Activated CD8-positive, alpha-beta T cell treated with anti-CD3 and anti-CD28 coated beads for 36 hours (primary cell): Measurements from ENCODE around the gene NAA20. TPM values are rescaled to one million over a fixed set of nuclear protein-coding genes. Genes with fewer than 3 reads are reported as not detected.

Source experiments
- ATAC-seq: fragments of 200-7000 bp; cut with Tn5 transposase; one replicate; pipeline ENCODE4 v1.10.0; 2021; ENCODE audit warnings: mild to moderate bottlenecking, moderate library complexity
- CTCF ChIA-PET: fragments of 350-600 bp; sonication (Branson Sonifier 250); formaldehyde crosslinking; loops from one replicate; lab custom pipeline; 2021; ENCODE audit warnings: antibody characterized with exemption; lab: Charles Lee
- POLR2A ChIA-PET: fragments of 350-600 bp; sonication (Branson Sonifier 250); formaldehyde crosslinking; loops from one replicate; lab custom pipeline; 2021; ENCODE audit warnings: antibody characterized with exemption; lab: Charles Lee
- DNase-seq: peaks from one replicate; pipeline ENCODE4 v3.0.0-alpha.2; 2020
- H3K27ac Mint-ChIP-seq: one replicate; pipeline ENCODE4 v1.8.0; 2021; ENCODE audit warnings: mild to moderate bottlenecking, mixed read lengths
- H3K27me3 Mint-ChIP-seq: one replicate; pipeline ENCODE4 v1.8.0; 2021; ENCODE audit warnings: mixed read lengths
- H3K36me3 Mint-ChIP-seq: one replicate; pipeline ENCODE4 v1.8.0; 2021; ENCODE audit warnings: low read depth, mixed read lengths
- H3K4me1 Mint-ChIP-seq: one replicate; pipeline ENCODE4 v1.8.0; 2021; ENCODE audit warnings: low read depth, mixed read lengths
- H3K4me3 Mint-ChIP-seq: one replicate; pipeline ENCODE4 v1.8.0; 2021; ENCODE audit warnings: mild to moderate bottlenecking, moderate library complexity, mixed read lengths
- H3K9me3 Mint-ChIP-seq: one replicate; pipeline ENCODE4 v1.8.0; 2021; ENCODE audit warnings: mixed read lengths
- CTCF ChIP-seq: fragments of 200-600 bp; IDR thresholded peaks from one replicate; pipeline ENCODE4 v1.8.0; 2022; ENCODE audit warnings: antibody characterized with exemption, mild to moderate bottlenecking
- intact Hi-C: fragments of 100-400 bp; cut with micrococcal nuclease; formaldehyde crosslinking; loops from one replicate; pipeline ENCODE4 v1.10.0; 2022
- total RNA-seq, 2 experiments: library from RNA; stranded (reverse); gene quantifications; one replicate each; pipeline ENCODE4 v1.2.3, GENCODE V29; 2021

NAA20 gene
- total RNA-seq, 2 experiments from 2014 or later = 99.8 to 100 TPM

- peak; percentile 7 for ATAC-seq
- CTCF ChIA-PET = interaction anchor here (1.0 to 2.1 kb wide), 4 partner anchors 16 to 35 kb away, joined by 3 to 10 read pairs (median 4); partner anchors contain the start of gene NAA20
- POLR2A ChIA-PET = interaction anchor here (0.6 to 2.2 kb wide), 5 partner anchors 15 to 34 kb away, joined by 3 to 15 read pairs (median 7); partner anchors contain the start of gene NAA20
- Mint-ChIP-seq H3K4me3 (peak overlapping the region; percentile 94), H3K36me3 (peaks cover 27% of the 10 kb centered on the region), H3K4me1 (peaks cover 18% of the 10 kb centered on the region), H3K27me3 (no peaks in the 10 kb centered on the region), H3K27ac (peak overlapping the region; percentile 95), H3K9me3 (no peaks in the 10 kb centered on the region)
- intact Hi-C loops = loop anchor here (2.0 kb wide), 1 partner anchor 35 kb away; the partner anchor contains the start of gene NAA20
- TF ChIP-seq CTCF = no peak
- DNase-seq = no peak
Observed at GRCh38 chr20:20051767-20052073, 34.6 kb downstream of the NAA20 start.

- ATAC-seq (peak; percentile 95), DNase-seq (peak; percentile 97)
- ChIA-PET POLR2A (interaction anchor here (0.6 to 2.2 kb wide), 6 partner anchors 16 to 35 kb away, joined by 3 to 15 read pairs (median 6); partner anchors contain the start of gene NAA20), CTCF (interaction anchor here (0.7 to 2.1 kb wide), 5 partner anchors 16 to 1184 kb away, joined by 3 to 10 read pairs (median 3); partner anchors contain the start of gene NAA20)
- Mint-ChIP-seq H3K27me3 (peaks cover 2% of the 10 kb centered on the region), H3K9me3 (no peaks in the 10 kb centered on the region), H3K36me3 (peaks cover 24% of the 10 kb centered on the region), H3K4me1 (peaks cover 18% of the 10 kb centered on the region), H3K4me3 (peak within 1 kb of the TSS; percentile 94), H3K27ac (peak within 1 kb of the TSS; percentile 95)
- intact Hi-C loops = loop anchor here (2.0 kb wide), 1 partner anchor 36 kb away; the partner anchor contains the start of gene NAA20
- TF ChIP-seq CTCF = no peak
Observed at GRCh38 chr20:20052074-20052970, 35.2 kb downstream of the NAA20 start, which contains the start of the genes CFAP61 and CRNKL1. TSS of gene CFAP61 (plus strand) at chr20:20052532. CDS start at chr20:20056654, 4,122 bp downstream. TSS of gene CRNKL1 (minus strand) at chr20:20052466. CDS start at chr20:20052342, 124 bp downstream.

- CTCF ChIA-PET = no interaction called here
- POLR2A ChIA-PET = no interaction called here
- Mint-ChIP-seq H3K4me3 (no peak overlapping the region), H3K36me3 (no peaks in the 10 kb centered on the region), H3K27ac (no peak overlapping the region), H3K9me3 (no peaks in the 10 kb centered on the region), H3K4me1 (no peaks in the 10 kb centered on the region), H3K27me3 (peaks cover 7% of the 10 kb centered on the region)
- intact Hi-C loops = no loop called here
- DNase-seq (no peak), ATAC-seq (no peak)
- TF ChIP-seq CTCF = no peak
Observed at GRCh38 chr20:20060234-20060998, 43.3 kb downstream of the NAA20 start.

- CTCF ChIA-PET = no interaction called here
- Mint-ChIP-seq H3K27ac (no peak overlapping the region), H3K36me3 (no peaks in the 10 kb centered on the region), H3K27me3 (peaks cover 5% of the 10 kb centered on the region), H3K4me1 (no peaks in the 10 kb centered on the region), H3K4me3 (no peak overlapping the region), H3K9me3 (no peaks in the 10 kb centered on the region)
- intact Hi-C loops = no loop called here
- ATAC-seq (no peak), DNase-seq (no peak)
- POLR2A ChIA-PET = no interaction called here
- TF ChIP-seq CTCF = no peak
Observed at GRCh38 chr20:20063941-20064702, 47.0 kb downstream of the NAA20 start.
